Renal cortical epithelial cell (primary cell): ENCODE data around the gene ADGRG1. TPM values are rescaled to one million over a fixed set of nuclear protein-coding genes. Genes with fewer than 3 reads are reported as not detected.
"Not testable (repeated sequence)": the region's sequence is repeated elsewhere in the genome, so short reads cannot be mapped to it uniquely, and the experiment has no call there.

Experiments
- DNase-seq: peaks from one replicate; pipeline ENCODE4 v3.0.0-alpha.2; 2011; ENCODE audit warnings: low read depth
- total RNA-seq: library from RNA; depleted of rRNA; stranded (reverse); fragments of >200 nt; gene quantifications from 2 replicates; pipeline ENCODE4 v1.2.3, GENCODE V29; 2014

Gene ADGRG1
- total RNA-seq, 1 donor from 2014 or later, result 305 TPM

- DNase-seq, result no peak
Observed at GRCh38 chr16:57698812-57699405, 70.5 kb downstream of the ADGRG1 start.

- no peak for DNase-seq
Observed at GRCh38 chr16:57699481-57699880, 71.1 kb downstream of the ADGRG1 start.

GRCh38 chr16:57699899-57700298 is 71.5 kb downstream of the ADGRG1 start:
- DNase-seq, result no peak

- no peak for DNase-seq
Observed at GRCh38 chr16:57700781-57701551, 72.5 kb downstream of the ADGRG1 start.

- peak; percentile 4 for DNase-seq
Observed at GRCh38 chr16:57701759-57702371, 73.4 kb downstream of the ADGRG1 start.

- DNase-seq, result no peak
Observed at GRCh38 chr16:57703416-57704010, 75.1 kb downstream of the ADGRG1 start.

GRCh38 chr16:57704011-57704904 is 75.8 kb downstream of the ADGRG1 start:
- DNase-seq, result no peak

- DNase-seq, result no peak
Observed at GRCh38 chr16:57704905-57705852, 76.7 kb downstream of the ADGRG1 start.

GRCh38 chr16:57706717-57707116 is 78.3 kb downstream of the ADGRG1 start:
- no peak for DNase-seq

- no peak for DNase-seq
Observed at GRCh38 chr16:57707331-57707730, 78.9 kb downstream of the ADGRG1 start.

GRCh38 chr16:57708168-57708567 is 79.7 kb downstream of the ADGRG1 start:
- DNase-seq, result no peak

GRCh38 chr16:57709663-57710062 is 81.2 kb downstream of the ADGRG1 start:
- DNase-seq, result no peak

GRCh38 chr16:57711346-57711745 is 82.9 kb downstream of the ADGRG1 start:
- no peak for DNase-seq

- DNase-seq, result no peak
Observed at GRCh38 chr16:57711993-57712392, 83.6 kb downstream of the ADGRG1 start.

GRCh38 chr16:57712569-57712968 is 84.1 kb downstream of the ADGRG1 start:
- DNase-seq, result not testable (repeated sequence)

GRCh38 chr16:57713596-57713995 is 85.2 kb downstream of the ADGRG1 start:
- DNase-seq, result no peak

GRCh38 chr16:57714047-57714446 is 85.6 kb downstream of the ADGRG1 start:
- no peak for DNase-seq
